ES-I3 (cell line): ENCODE measurements around the gene ADAMTS15.
"Not testable (repeated sequence)": the region's sequence is repeated elsewhere in the genome, so short reads cannot be mapped to it uniquely, and the experiment has no call there.

ENCODE experiments used
- H3K36me3 ChIP-seq: 2 replicates; pipeline ENCODE4 v1.6.1; 2013; ENCODE audit warnings: mild to moderate bottlenecking, low read length, control low read depth, moderate library complexity; ENCODE audit not compliant: insufficient read depth
- H3K4me1 ChIP-seq: 2 replicates; pipeline ENCODE4 v1.6.1; 2013; ENCODE audit warnings: mild to moderate bottlenecking, control low read depth, low read length; ENCODE audit not compliant: insufficient read depth
- H3K9ac ChIP-seq: 2 replicates; pipeline ENCODE4 v1.6.1; 2013; ENCODE audit warnings: low read depth, mild to moderate bottlenecking, low read length, moderate library complexity
- H3K9me3 ChIP-seq: 2 replicates; pipeline ENCODE4 v1.6.1; 2013; ENCODE audit warnings: mild to moderate bottlenecking, low read length, moderate library complexity; ENCODE audit not compliant: control insufficient read depth, insufficient read depth

The ADAMTS15 gene

GRCh38 chr11:130436171-130436570 lies 12.3 kb upstream of the ADAMTS15 start:
- H3K4me1 ChIP-seq = no peaks in the 10 kb centered on the region
- no peak overlapping the region for H3K9ac ChIP-seq
- no peaks in the 10 kb centered on the region for H3K36me3 ChIP-seq
- H3K9me3 ChIP-seq = 0 out of 2 replicates have a peak, but pooled peaks cover 2% of the 10 kb centered on the region

- Histone ChIP-seq H3K36me3 (no peaks in the 10 kb centered on the region), H3K9ac (no peak overlapping the region), H3K9me3 (0 out of 2 replicates have a peak, but pooled peaks cover 2% of the 10 kb centered on the region), H3K4me1 (no peaks in the 10 kb centered on the region)
Measured at GRCh38 chr11:130437848-130438247, 10.6 kb upstream of the ADAMTS15 start.

- not testable (repeated sequence) for H3K9me3 ChIP-seq, H3K36me3 ChIP-seq, H3K4me1 ChIP-seq, H3K9ac ChIP-seq
Measured at GRCh38 chr11:130438401-130439159, 9.9 kb upstream of the ADAMTS15 start.

GRCh38 chr11:130439160-130439519 lies 9.3 kb upstream of the ADAMTS15 start:
- Histone ChIP-seq H3K4me1 (no peaks in the 10 kb centered on the region), H3K9me3 (0 out of 2 replicates have a peak, but pooled peaks cover 2% of the 10 kb centered on the region), H3K36me3 (no peaks in the 10 kb centered on the region), H3K9ac (no peak overlapping the region)

GRCh38 chr11:130439876-130440275 lies 8.6 kb upstream of the ADAMTS15 start:
- Histone ChIP-seq H3K4me1 (no peaks in the 10 kb centered on the region), H3K9me3 (0 out of 2 replicates have a peak, but pooled peaks cover 2% of the 10 kb centered on the region), H3K36me3 (no peaks in the 10 kb centered on the region), H3K9ac (no peak overlapping the region)

GRCh38 chr11:130441719-130442118 lies 6.7 kb upstream of the ADAMTS15 start:
- Histone ChIP-seq H3K9ac (no peak overlapping the region), H3K36me3 (no peaks in the 10 kb centered on the region), H3K9me3 (0 out of 2 replicates have a peak, but pooled peaks cover 2% of the 10 kb centered on the region), H3K4me1 (no peaks in the 10 kb centered on the region)

- no peaks in the 10 kb centered on the region for H3K4me1 ChIP-seq
- no peak overlapping the region for H3K9ac ChIP-seq
- H3K9me3 ChIP-seq = 0 out of 2 replicates have a peak, but pooled peaks cover 2% of the 10 kb centered on the region
- H3K36me3 ChIP-seq = no peaks in the 10 kb centered on the region
Measured at GRCh38 chr11:130442737-130443136, 5.7 kb upstream of the ADAMTS15 start.

- Histone ChIP-seq H3K9ac (no peak overlapping the region), H3K36me3 (no peaks in the 10 kb centered on the region), H3K9me3 (0 out of 2 replicates have a peak, but pooled peaks cover under 1% of the 10 kb centered on the region), H3K4me1 (peaks cover 2% of the 10 kb centered on the region; the same call in 1 of the 2 replicates)
Measured at GRCh38 chr11:130445788-130446187, 2.7 kb upstream of the ADAMTS15 start.

GRCh38 chr11:130448039-130448415 lies 418 bp upstream of the ADAMTS15 start:
- H3K9ac ChIP-seq = peak overlapping the region; percentile 76; the same call in 1 of the 2 replicates
- H3K9me3 ChIP-seq = no peaks in the 10 kb centered on the region
- no peaks in the 10 kb centered on the region for H3K36me3 ChIP-seq
- H3K4me1 ChIP-seq = peaks cover 6% of the 10 kb centered on the region; the same call in 1 of the 2 replicates

- no peaks in the 10 kb centered on the region for H3K36me3 ChIP-seq
- H3K9me3 ChIP-seq = no peaks in the 10 kb centered on the region
- H3K9ac ChIP-seq = peak overlapping the region; percentile 76
- peaks cover 6% of the 10 kb centered on the region; the same call in 1 of the 2 replicates for H3K4me1 ChIP-seq
Measured at GRCh38 chr11:130449310-130449990, 1.0 kb downstream of the ADAMTS15 start.

GRCh38 chr11:130449996-130450769 lies 1.7 kb downstream of the ADAMTS15 start:
- Histone ChIP-seq H3K9me3 (no peaks in the 10 kb centered on the region), H3K4me1 (peaks cover 6% of the 10 kb centered on the region; the same call in 1 of the 2 replicates), H3K36me3 (no peaks in the 10 kb centered on the region), H3K9ac (peak overlapping the region; percentile 76; the same call in 1 of the 2 replicates)

GRCh38 chr11:130451231-130452019 lies 3.0 kb downstream of the ADAMTS15 start:
- Histone ChIP-seq H3K9me3 (no peaks in the 10 kb centered on the region), H3K36me3 (no peaks in the 10 kb centered on the region), H3K4me1 (peaks cover 6% of the 10 kb centered on the region; the same call in 1 of the 2 replicates), H3K9ac (no peak overlapping the region)

GRCh38 chr11:130452176-130452575 lies 3.7 kb downstream of the ADAMTS15 start:
- Histone ChIP-seq H3K9ac (no peak overlapping the region), H3K4me1 (peaks cover 6% of the 10 kb centered on the region; the same call in 1 of the 2 replicates), H3K36me3 (no peaks in the 10 kb centered on the region), H3K9me3 (no peaks in the 10 kb centered on the region)
